Adrenal gland (tissue), 5 donors: Measurements from ENCODE around the gene OSER1.
"Not testable (repeated sequence)": the region's sequence is repeated elsewhere in the genome, so short reads cannot be mapped to it uniquely, and the experiment has no call there.

ENCODE experiments used
- CTCF ChIP-seq, 6 experiments: fragments of 450-650 bp in 4 of 6; fragments of 200-600 bp in 2 of 6; sonication (generic) in 1 of 6; IDR thresholded peaks; 1 replicate in 5 of 6; 2 replicates in 1 of 6; pipeline versions ENCODE4 v1.5.1 to v1.8.0; 2016 to 2021; ENCODE audit warnings: antibody characterized with exemption in 6 of 6, mild to moderate bottlenecking in 2 of 6, moderate library complexity in 1 of 6
- POLR2A ChIP-seq, 2 donors: fragments of 450-650 bp; IDR thresholded peaks; one replicate each; pipeline ENCODE4 v1.6.1; 2017; ENCODE audit warnings: antibody characterized with exemption in 2 of 2, mild to moderate bottlenecking in 2 of 2, moderate library complexity in 1 of 2
- donor health status: DM: no; HTN: no; CAD: no.

GRCh38 chr20:44236840-44237239 lies 26.3 kb upstream of the OSER1 start:
- TF ChIP-seq CTCF, POLR2A (IDR thresholded peaks at IDR 0.05): not testable (repeated sequence)
